HCT116 (cell line): ENCODE results near the gene VPS35. TPM values are rescaled to one million over a fixed set of nuclear protein-coding genes. Genes with fewer than 3 reads are reported as not detected.

ENCODE experiments used
- ATAC-seq: fragments of 200-7000 bp; cut with Tn5 transposase; 2 replicates; pipeline ENCODE4 v1.9.1; 2020; ENCODE audit warnings: mild to moderate bottlenecking, moderate library complexity
- BruUV-seq: library from RNA; stranded (reverse); fragments of 400-500 nt; replicated peaks from 2 replicates; lab custom pipeline; 2021; lab: Mats Ljungman, UMichigan
- CTCF ChIA-PET: fragments of 300-600 bp; sonication (Branson Sonifier 250); formaldehyde crosslinking; loops from one replicate; lab custom pipeline; 2021; ENCODE audit warnings: antibody characterized with exemption; lab: Charles Lee
- POLR2A ChIA-PET: fragments of 300-600, 350-600 bp; sonication (Branson Sonifier 250); formaldehyde crosslinking; loops from one replicate; lab custom pipeline; 2021; ENCODE audit warnings: antibody characterized with exemption; lab: Charles Lee
- RAD21 ChIA-PET, 2 experiments: fragments of 300-600 bp; sonication (Branson Sonifier 250); formaldehyde crosslinking; loops; one replicate each; lab custom pipeline; 2023; ENCODE audit warnings: low total read pairs in 2 of 2; ENCODE audit not compliant: uncharacterized antibody in 2 of 2, unreplicated experiment in 2 of 2, low non-redundant PET in 1 of 2; lab: Charles Lee
- DNase-seq: peaks from one replicate; pipeline ENCODE4 v3.0.0-alpha.2; 2010; ENCODE audit warnings: low read depth, low spot score
- H2AFZ ChIP-seq: fragments of 200-600 bp; shearing (Covaris generic), sonication (generic); 2 replicates; pipeline ENCODE4 v1.6.1; 2017; ENCODE audit warnings: low read depth, mixed run types, mixed read lengths, antibody characterized with exemption, low read length; ENCODE audit not compliant: poor library complexity, severe bottlenecking
- H3K27ac ChIP-seq: 2 replicates; pipeline ENCODE4 v1.5.1; 2012; ENCODE audit warnings: low read depth, low read length
- H3K27me3 ChIP-seq: fragments of 200-600 bp; sonication (generic); 2 replicates; pipeline ENCODE4 v1.6.1; 2016; ENCODE audit warnings: mixed run types, low read length, mixed read lengths; ENCODE audit not compliant: insufficient read depth
- H3K36me3 ChIP-seq, 2 experiments: fragments of 200-500 bp in 1 of 2; fragments of 200-600 bp in 1 of 2; sonication (Bioruptor generic) in 1 of 2; sonication (generic) in 1 of 2; 2 replicates each; pipeline versions ENCODE4 v1.5.1 to v1.6.1; 2014 to 2016; ENCODE audit warnings: low read length in 2 of 2, inconsistent platforms in 1 of 2, mixed read lengths in 1 of 2, mixed run types in 1 of 2; ENCODE audit not compliant: insufficient read depth in 2 of 2, control insufficient read depth in 1 of 2
- H3K4me1 ChIP-seq, 2 experiments: fragments of 200-600 bp in 1 of 2; sonication (generic) in 1 of 2; 2 replicates each; pipeline versions ENCODE4 v1.5.1 to v1.6.1; 2012 to 2017; ENCODE audit warnings: low read length in 2 of 2, inconsistent platforms in 1 of 2, mild to moderate bottlenecking in 1 of 2, mixed read lengths in 1 of 2, mixed run types in 1 of 2, moderate library complexity in 1 of 2; ENCODE audit not compliant: insufficient read depth in 2 of 2, control insufficient read depth in 1 of 2
- H3K4me2 ChIP-seq: fragments of 200-600 bp; sonication (generic); 2 replicates; pipeline ENCODE4 v1.6.1; 2017; ENCODE audit warnings: mixed run types, low read length, mixed read lengths
- H3K4me3 ChIP-seq, 2 experiments: fragments of 200-600 bp in 1 of 2; sonication (generic) in 1 of 2; replicated peaks in 1 of 2; 2 replicates each; pipeline ENCODE4 v1.5.1; 2011 to 2016; ENCODE audit warnings: low read length in 2 of 2, control low read depth in 1 of 2, low read depth in 1 of 2, mild to moderate bottlenecking in 1 of 2, mixed read lengths in 1 of 2, mixed run types in 1 of 2
- H3K79me2 ChIP-seq: fragments of 200-600 bp; sonication (generic); 2 replicates; pipeline ENCODE4 v1.6.1; 2017; ENCODE audit warnings: mild to moderate bottlenecking, mixed run types, low read length, moderate library complexity, mixed read lengths; ENCODE audit not compliant: insufficient read depth
- H3K9ac ChIP-seq: fragments of 200-600 bp; sonication (generic); 2 replicates; pipeline ENCODE4 v1.6.1; 2016; ENCODE audit warnings: low read length, mixed read lengths
- H3K9me2 ChIP-seq: fragments of 200-600 bp; sonication (generic), shearing (Covaris generic); 2 replicates; pipeline ENCODE4 v1.6.1; 2017; ENCODE audit warnings: mixed run types, mild to moderate bottlenecking, moderate library complexity; ENCODE audit not compliant: insufficient read depth
- H3K9me3 ChIP-seq, 2 experiments: fragments of 200-500 bp in 1 of 2; fragments of 200-600 bp in 1 of 2; sonication (Bioruptor generic) in 1 of 2; sonication (generic) in 1 of 2; 2 replicates each; pipeline ENCODE4 v1.6.1; 2014 to 2017; ENCODE audit warnings: low read length in 2 of 2, mixed read lengths in 2 of 2, inconsistent platforms in 1 of 2, low read depth in 1 of 2, mild to moderate bottlenecking in 1 of 2, mixed run types in 1 of 2, moderate library complexity in 1 of 2; ENCODE audit not compliant: control insufficient read depth in 1 of 2, insufficient read depth in 1 of 2
- H4K20me1 ChIP-seq: fragments of 200-600 bp; sonication (generic), shearing (Covaris generic); 2 replicates; pipeline ENCODE4 v1.6.1; 2017; ENCODE audit warnings: mixed run types, mild to moderate bottlenecking, moderate library complexity; ENCODE audit not compliant: insufficient read depth
- CBX3 ChIP-seq: IDR thresholded peaks from 2 replicates; pipeline ENCODE4 v1.6.1; 2012; ENCODE audit warnings: low read depth
- CEBPB ChIP-seq: IDR thresholded peaks from 2 replicates; pipeline ENCODE4 v1.6.1; 2012; ENCODE audit warnings: low read depth
- EGR1 ChIP-seq: IDR thresholded peaks from 2 replicates; pipeline ENCODE4 v1.6.1; 2012; ENCODE audit warnings: low read depth
- EZH2 ChIP-seq: fragments of 200-600 bp; sonication (generic); IDR thresholded peaks from 2 replicates; pipeline ENCODE4 v1.6.1; 2017; ENCODE audit warnings: antibody characterized with exemption, mixed run types
- EZH2phosphoT487 ChIP-seq: fragments of 200-600 bp; IDR thresholded peaks from 2 replicates; pipeline ENCODE4 v1.6.1; 2018; ENCODE audit warnings: antibody characterized with exemption, borderline replicate concordance
- FOSL1 ChIP-seq: IDR thresholded peaks from 2 replicates; pipeline ENCODE4 v1.6.1; 2012; ENCODE audit warnings: low read depth
- JUND ChIP-seq: IDR thresholded peaks from 2 replicates; pipeline ENCODE4 v1.6.1; 2012
- POLR2AphosphoS5 ChIP-seq: IDR thresholded peaks from 2 replicates; pipeline ENCODE4 v1.6.1; 2011; ENCODE audit warnings: mild to moderate bottlenecking, low read depth, low read length, moderate library complexity
- RAD21 ChIP-seq: IDR thresholded peaks from 2 replicates; pipeline ENCODE4 v1.6.1; 2012; ENCODE audit warnings: low read depth, mild to moderate bottlenecking
- REST ChIP-seq: IDR thresholded peaks from 2 replicates; pipeline ENCODE4 v1.6.1; 2012; ENCODE audit warnings: low read depth
- SP1 ChIP-seq: IDR thresholded peaks from 2 replicates; pipeline ENCODE4 v1.6.1; 2012; ENCODE audit warnings: low read depth
- SRF ChIP-seq: IDR thresholded peaks from 2 replicates; pipeline ENCODE4 v1.6.1; 2012; ENCODE audit warnings: low read depth
- TCF7L2 ChIP-seq: IDR thresholded peaks from 2 replicates; pipeline ENCODE4 v1.7.0; 2011; ENCODE audit warnings: borderline replicate concordance, inconsistent platforms; ENCODE audit not compliant: insufficient read depth, insufficient read length; ENCODE audit errors: extremely low read depth
- YY1 ChIP-seq: IDR thresholded peaks from 2 replicates; pipeline ENCODE4 v1.6.1; 2011; ENCODE audit warnings: low read length, low read depth, moderate library complexity, mild to moderate bottlenecking; ENCODE audit not compliant: insufficient replicate concordance; ENCODE audit errors: extremely low read depth
- ZFX ChIP-seq: fragments of 450-650 bp; IDR thresholded peaks from 2 replicates; pipeline ENCODE4 v1.6.1; 2017
- ZNF274 ChIP-seq: fragments of 200-500 bp; sonication (Bioruptor generic); IDR thresholded peaks from 2 replicates; pipeline ENCODE4 v1.6.1; 2014; ENCODE audit warnings: mild to moderate bottlenecking, low read depth, low read length, inconsistent platforms
- intact Hi-C: fragments of 100-400 bp; cut with micrococcal nuclease; formaldehyde crosslinking; loops from 2 replicates; pipeline ENCODE4 v1.10.0; 2022
- total RNA-seq: library from RNA; stranded (reverse); gene quantifications from one replicate; pipeline ENCODE4 v1.2.1, GENCODE V29; 2021; ENCODE audit not compliant: unreplicated experiment
- TF ChIP-seq, protein P1 (sequence below): IDR thresholded peaks from 2 replicates; pipeline ENCODE4 v1.6.1; 2012
- TF ChIP-seq, protein P2 (sequence below): IDR thresholded peaks from 2 replicates; pipeline ENCODE4 v1.6.1; 2012
- TF ChIP-seq, protein P3 (sequence below), 3 experiments: fragments of 200-600 bp in 1 of 3; sonication (generic) in 1 of 3; IDR thresholded peaks in 2 of 3; conservative IDR thresholded peaks in 1 of 3; 2 replicates each; pipeline ENCODE4 v1.5.1; 2012 to 2017; ENCODE audit warnings: low read depth in 2 of 3, low read length in 2 of 3, antibody characterized with exemption in 1 of 3, borderline replicate concordance in 1 of 3, control low read depth in 1 of 3, mild to moderate bottlenecking in 1 of 3, mixed read lengths in 1 of 3, mixed run types in 1 of 3, moderate library complexity in 1 of 3; ENCODE audit not compliant: insufficient read depth in 1 of 3

Gene VPS35
- total RNA-seq, 1 experiment from 2014 or later: 115 TPM

GRCh38 chr16:46727630-46728029 is 38.7 kb upstream of the VPS35 start:
- POLR2A ChIA-PET: no interaction called here
- BruUV-seq: no TSS peak
- intact Hi-C loops: no loop called here

More at GRCh38 chr16:46727630-46728029, 38.7 kb upstream of the VPS35 start:
- Histone ChIP-seq H3K36me3 (no peaks in the 10 kb centered on the region), H3K27ac (no peak overlapping the region), H3K79me2 (no peaks in the 10 kb centered on the region), H3K4me3 (no peak overlapping the region), H4K20me1 (no peaks in the 10 kb centered on the region), H3K4me1 (no peaks in the 10 kb centered on the region), H3K9me2 (no peaks in the 10 kb centered on the region), H2AFZ (no peak overlapping the region), H3K27me3 (no peaks in the 10 kb centered on the region), H3K4me2 (no peak overlapping the region), H3K9ac (no peak overlapping the region), H3K9me3 (no peaks in the 10 kb centered on the region)
- no peak for ATAC-seq
- ChIA-PET CTCF (no interaction called here), RAD21 (no interaction called here)
- DNase-seq: no peak
- TF ChIP-seq SP1 (no peak), CBX3 (no peak), TCF7L2 (no peak), EGR1 (no peak), CEBPB (no peak), SRF (no peak), ZFX (no peak), JUND (no peak), RAD21 (no peak), EZH2phosphoT487 (no peak), POLR2AphosphoS5 (no peak), REST (no peak), EZH2 (no peak), FOSL1 (no peak), YY1 (no peak), ZNF274 (no peak)
- TF ChIP-seq, protein P1, sequence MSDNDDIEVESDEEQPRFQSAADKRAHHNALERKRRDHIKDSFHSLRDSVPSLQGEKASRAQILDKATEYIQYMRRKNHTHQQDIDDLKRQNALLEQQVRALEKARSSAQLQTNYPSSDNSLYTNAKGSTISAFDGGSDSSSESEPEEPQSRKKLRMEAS: no peak
- TF ChIP-seq, protein P2, sequence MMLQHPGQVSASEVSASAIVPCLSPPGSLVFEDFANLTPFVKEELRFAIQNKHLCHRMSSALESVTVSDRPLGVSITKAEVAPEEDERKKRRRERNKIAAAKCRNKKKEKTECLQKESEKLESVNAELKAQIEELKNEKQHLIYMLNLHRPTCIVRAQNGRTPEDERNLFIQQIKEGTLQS: no peak
- TF ChIP-seq, protein P3, sequence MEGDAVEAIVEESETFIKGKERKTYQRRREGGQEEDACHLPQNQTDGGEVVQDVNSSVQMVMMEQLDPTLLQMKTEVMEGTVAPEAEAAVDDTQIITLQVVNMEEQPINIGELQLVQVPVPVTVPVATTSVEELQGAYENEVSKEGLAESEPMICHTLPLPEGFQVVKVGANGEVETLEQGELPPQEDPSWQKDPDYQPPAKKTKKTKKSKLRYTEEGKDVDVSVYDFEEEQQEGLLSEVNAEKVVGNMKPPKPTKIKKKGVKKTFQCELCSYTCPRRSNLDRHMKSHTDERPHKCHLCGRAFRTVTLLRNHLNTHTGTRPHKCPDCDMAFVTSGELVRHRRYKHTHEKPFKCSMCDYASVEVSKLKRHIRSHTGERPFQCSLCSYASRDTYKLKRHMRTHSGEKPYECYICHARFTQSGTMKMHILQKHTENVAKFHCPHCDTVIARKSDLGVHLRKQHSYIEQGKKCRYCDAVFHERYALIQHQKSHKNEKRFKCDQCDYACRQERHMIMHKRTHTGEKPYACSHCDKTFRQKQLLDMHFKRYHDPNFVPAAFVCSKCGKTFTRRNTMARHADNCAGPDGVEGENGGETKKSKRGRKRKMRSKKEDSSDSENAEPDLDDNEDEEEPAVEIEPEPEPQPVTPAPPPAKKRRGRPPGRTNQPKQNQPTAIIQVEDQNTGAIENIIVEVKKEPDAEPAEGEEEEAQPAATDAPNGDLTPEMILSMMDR (IDR thresholded peaks at IDR 0.05 in 2 of 3, conservative IDR thresholded peaks at IDR 0.05 in 1 of 3; ENCODE audit: borderline replicate concordance in 1 of 3, insufficient read depth in 1 of 3, low read depth in 2 of 3, low read length in 2 of 3): no peak
